HCT116 (cell line): ENCODE results near the gene LUC7L2.

Experiments used
- RAD21 ChIP-seq: IDR thresholded peaks from 2 replicates; pipeline ENCODE4 v1.6.1; 2012; ENCODE audit warnings: low read depth, mild to moderate bottlenecking
- SRF ChIP-seq: IDR thresholded peaks from 2 replicates; pipeline ENCODE4 v1.6.1; 2012; ENCODE audit warnings: low read depth
- TF ChIP-seq, protein P1 (sequence below), 3 experiments: fragments of 200-600 bp in 1 of 3; sonication (generic) in 1 of 3; IDR thresholded peaks in 2 of 3; conservative IDR thresholded peaks in 1 of 3; 2 replicates each; pipeline ENCODE4 v1.5.1; 2012 to 2017; ENCODE audit warnings: low read depth in 2 of 3, low read length in 2 of 3, antibody characterized with exemption in 1 of 3, borderline replicate concordance in 1 of 3, control low read depth in 1 of 3, mild to moderate bottlenecking in 1 of 3, mixed read lengths in 1 of 3, mixed run types in 1 of 3, moderate library complexity in 1 of 3; ENCODE audit not compliant: insufficient read depth in 1 of 3

DNA sequence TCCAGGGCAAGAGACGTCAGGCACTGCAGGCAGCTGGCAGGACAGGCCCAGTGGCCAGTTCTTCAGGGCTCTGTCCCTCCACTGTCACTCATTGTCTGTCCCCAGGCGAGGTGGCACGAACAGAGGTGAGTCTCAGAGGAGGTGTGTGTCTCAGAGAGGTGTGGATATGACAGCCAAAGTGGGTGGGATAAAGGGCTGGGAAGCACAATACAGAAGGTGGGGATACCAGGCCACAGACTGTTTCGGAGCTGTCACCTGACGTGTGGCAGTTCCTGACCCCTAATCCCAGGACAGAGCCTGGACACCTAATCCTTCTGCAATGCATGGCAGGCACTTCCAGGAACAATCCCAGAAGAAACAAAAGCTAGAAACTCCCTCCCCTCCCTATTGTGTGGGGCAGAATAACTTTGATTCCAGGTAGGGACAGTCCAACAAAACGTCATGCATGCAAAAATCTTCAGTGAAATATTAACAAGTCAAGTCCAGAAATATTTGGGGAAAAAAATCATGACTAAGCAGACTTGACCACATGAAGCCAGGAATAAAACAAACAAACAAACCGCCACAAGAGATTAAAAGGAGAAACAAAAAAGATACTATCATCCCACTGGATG lies 112.2 kb downstream of the LUC7L2 start:
- TF ChIP-seq, protein P1, sequence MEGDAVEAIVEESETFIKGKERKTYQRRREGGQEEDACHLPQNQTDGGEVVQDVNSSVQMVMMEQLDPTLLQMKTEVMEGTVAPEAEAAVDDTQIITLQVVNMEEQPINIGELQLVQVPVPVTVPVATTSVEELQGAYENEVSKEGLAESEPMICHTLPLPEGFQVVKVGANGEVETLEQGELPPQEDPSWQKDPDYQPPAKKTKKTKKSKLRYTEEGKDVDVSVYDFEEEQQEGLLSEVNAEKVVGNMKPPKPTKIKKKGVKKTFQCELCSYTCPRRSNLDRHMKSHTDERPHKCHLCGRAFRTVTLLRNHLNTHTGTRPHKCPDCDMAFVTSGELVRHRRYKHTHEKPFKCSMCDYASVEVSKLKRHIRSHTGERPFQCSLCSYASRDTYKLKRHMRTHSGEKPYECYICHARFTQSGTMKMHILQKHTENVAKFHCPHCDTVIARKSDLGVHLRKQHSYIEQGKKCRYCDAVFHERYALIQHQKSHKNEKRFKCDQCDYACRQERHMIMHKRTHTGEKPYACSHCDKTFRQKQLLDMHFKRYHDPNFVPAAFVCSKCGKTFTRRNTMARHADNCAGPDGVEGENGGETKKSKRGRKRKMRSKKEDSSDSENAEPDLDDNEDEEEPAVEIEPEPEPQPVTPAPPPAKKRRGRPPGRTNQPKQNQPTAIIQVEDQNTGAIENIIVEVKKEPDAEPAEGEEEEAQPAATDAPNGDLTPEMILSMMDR (IDR thresholded peaks at IDR 0.05 in 2 of 3, conservative IDR thresholded peaks at IDR 0.05 in 1 of 3; ENCODE audit: borderline replicate concordance in 1 of 3, insufficient read depth in 1 of 3, low read depth in 2 of 3, low read length in 2 of 3): no peak
- TF ChIP-seq RAD21 (no peak), SRF (no peak)
